HG02642 (cell line): ENCODE measurements around the gene FAM81A.
"Not testable (repeated sequence)": the region's sequence is repeated elsewhere in the genome, so short reads cannot be mapped to it uniquely, and the experiment has no call there.

Experiments used
- ATAC-seq: cut with Tn5 transposase; IDR thresholded peaks from one replicate; pipeline ENCODE4 v1.9.1; 2021; ENCODE audit warnings: mild to moderate bottlenecking; ENCODE audit not compliant: unreplicated experiment, poor library complexity

Gene FAM81A

GRCh38 chr15:59437817-59438624 is at the start of gene FAM81A:
TSS of gene FAM81A (plus strand) at chr15:59438186. CDS start at chr15:59458627, 20,441 bp downstream.
- peak; percentile 83 for ATAC-seq

- ATAC-seq: no peak
These were observed 49.3 kb upstream of the FAM81A start for GRCh38 chr15:59388670-59389069.

GRCh38 chr15:59392299-59392698 is 45.7 kb upstream of the FAM81A start:
- no peak for ATAC-seq

GRCh38 chr15:59394166-59394661 is 43.8 kb upstream of the FAM81A start:
- no peak for ATAC-seq

- no peak for ATAC-seq
These were observed 41.8 kb upstream of the FAM81A start for GRCh38 chr15:59396211-59396610.

GRCh38 chr15:59396679-59397078 is 41.3 kb upstream of the FAM81A start:
- ATAC-seq: no peak

GRCh38 chr15:59398220-59398619 is 39.8 kb upstream of the FAM81A start:
- ATAC-seq: no peak

- peak; percentile 75 for ATAC-seq
These were observed 38.4 kb upstream of the FAM81A start for GRCh38 chr15:59399465-59400102.

- ATAC-seq: peak; percentile 23
These were observed 37.7 kb upstream of the FAM81A start for GRCh38 chr15:59400103-59400813.

- ATAC-seq: not testable (repeated sequence)
These were observed 36.7 kb upstream of the FAM81A start for GRCh38 chr15:59401051-59401823.

GRCh38 chr15:59401824-59402569 is 36.0 kb upstream of the FAM81A start:
- ATAC-seq: no peak

- no peak for ATAC-seq
These were observed 32.9 kb upstream of the FAM81A start for GRCh38 chr15:59405079-59405478.

- no peak for ATAC-seq
These were observed 31.5 kb upstream of the FAM81A start for GRCh38 chr15:59406446-59406845.

- no peak for ATAC-seq
These were observed 30.0 kb upstream of the FAM81A start for GRCh38 chr15:59407946-59408345.

GRCh38 chr15:59410391-59410896 is 27.5 kb upstream of the FAM81A start:
- peak; percentile 20 for ATAC-seq

- no peak for ATAC-seq
These were observed 24.4 kb upstream of the FAM81A start for GRCh38 chr15:59413577-59413976.

GRCh38 chr15:59416816-59417215 is 21.2 kb upstream of the FAM81A start:
- no peak for ATAC-seq

- no peak for ATAC-seq
These were observed 18.8 kb upstream of the FAM81A start for GRCh38 chr15:59419170-59419569.

- ATAC-seq: no peak
These were observed 17.9 kb upstream of the FAM81A start for GRCh38 chr15:59420108-59420507.
